NCI-H69 (cell line): ENCODE data around the gene VIPR1.
A peak's percentile ranks its signal among the peaks of the same experiment; 100 is the strongest.

Experiments used
- DNase-seq: peaks from one replicate; lab custom pipeline; 2025; lab: John Stamatoyannopoulos, UW

VIPR1 gene

GRCh38 chr3:42493126-42493797 is 9.2 kb upstream of the VIPR1 start:
- DNase-seq, result no peak

GRCh38 chr3:42493798-42494151 is 8.7 kb upstream of the VIPR1 start:
- no peak for DNase-seq

GRCh38 chr3:42495393-42495792 is 7.0 kb upstream of the VIPR1 start:
- DNase-seq, result no peak

DNA sequence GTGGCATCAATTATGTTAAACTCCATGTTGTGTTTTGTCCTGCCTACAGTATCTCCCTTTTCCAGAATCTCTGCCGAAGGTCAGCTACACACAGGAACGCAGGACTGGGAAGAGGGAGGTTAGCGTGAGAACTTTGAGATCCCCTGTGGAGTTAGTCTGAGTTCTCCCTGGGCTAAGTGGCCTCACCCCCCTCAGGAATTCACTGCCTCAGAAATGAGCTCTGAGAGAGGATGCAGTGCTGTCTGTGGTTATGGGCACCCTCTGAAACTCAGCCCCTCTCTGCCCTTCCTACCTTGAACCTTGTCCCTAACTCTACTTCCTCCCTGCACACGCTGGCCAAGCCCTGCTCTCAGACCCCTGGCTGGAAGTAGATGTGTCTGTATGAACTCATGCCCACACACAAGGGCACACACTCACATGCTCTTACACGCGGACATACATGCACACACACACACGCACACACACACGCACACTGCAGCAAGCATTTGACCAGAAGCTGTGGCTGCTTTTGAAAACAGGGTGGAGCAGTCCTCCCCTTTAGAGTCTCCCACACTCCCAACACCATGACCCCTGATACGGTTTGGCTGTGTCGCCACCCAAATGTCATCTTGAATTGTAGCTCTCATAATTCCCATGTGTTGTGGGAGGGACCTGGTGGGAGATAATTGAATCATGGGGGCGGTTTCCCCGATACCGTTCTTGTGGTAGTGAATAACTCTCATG is 5.3 kb upstream of the VIPR1 start:
- peak; percentile 21 for DNase-seq

- DNase-seq, result no peak
Measured at GRCh38 chr3:42498034-42498433, 4.4 kb upstream of the VIPR1 start.

- DNase-seq, result peak; percentile 2
Measured at GRCh38 chr3:42498791-42499477, 3.5 kb upstream of the VIPR1 start.

DNA sequence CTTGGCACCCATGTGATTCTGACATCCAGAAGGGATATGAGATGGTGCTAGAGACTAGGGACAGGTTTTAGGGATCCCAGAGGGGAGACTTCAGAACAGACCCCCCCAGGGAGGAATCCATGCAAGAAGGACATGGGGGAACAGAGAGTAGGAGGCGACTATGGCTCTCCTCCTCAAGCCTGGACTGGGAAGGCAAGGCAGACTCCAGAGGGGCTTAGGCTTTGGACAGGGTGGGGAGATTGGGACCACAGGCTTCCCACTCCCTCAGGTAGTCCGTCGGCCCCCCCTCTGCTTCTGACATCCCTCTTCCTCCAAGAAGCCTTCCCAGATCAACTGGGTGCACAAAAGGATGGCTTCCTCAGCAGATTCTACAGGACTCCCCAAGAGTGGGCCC is 3.0 kb upstream of the VIPR1 start:
- DNase-seq, result no peak

- no peak for DNase-seq
Measured at GRCh38 chr3:42500091-42500490, 2.4 kb upstream of the VIPR1 start.

- no peak for DNase-seq
Measured at GRCh38 chr3:42500909-42501308, 1.5 kb upstream of the VIPR1 start.

- DNase-seq, result peak; percentile 70
Measured at GRCh38 chr3:42501321-42501680, 1.1 kb upstream of the VIPR1 start.

DNA sequence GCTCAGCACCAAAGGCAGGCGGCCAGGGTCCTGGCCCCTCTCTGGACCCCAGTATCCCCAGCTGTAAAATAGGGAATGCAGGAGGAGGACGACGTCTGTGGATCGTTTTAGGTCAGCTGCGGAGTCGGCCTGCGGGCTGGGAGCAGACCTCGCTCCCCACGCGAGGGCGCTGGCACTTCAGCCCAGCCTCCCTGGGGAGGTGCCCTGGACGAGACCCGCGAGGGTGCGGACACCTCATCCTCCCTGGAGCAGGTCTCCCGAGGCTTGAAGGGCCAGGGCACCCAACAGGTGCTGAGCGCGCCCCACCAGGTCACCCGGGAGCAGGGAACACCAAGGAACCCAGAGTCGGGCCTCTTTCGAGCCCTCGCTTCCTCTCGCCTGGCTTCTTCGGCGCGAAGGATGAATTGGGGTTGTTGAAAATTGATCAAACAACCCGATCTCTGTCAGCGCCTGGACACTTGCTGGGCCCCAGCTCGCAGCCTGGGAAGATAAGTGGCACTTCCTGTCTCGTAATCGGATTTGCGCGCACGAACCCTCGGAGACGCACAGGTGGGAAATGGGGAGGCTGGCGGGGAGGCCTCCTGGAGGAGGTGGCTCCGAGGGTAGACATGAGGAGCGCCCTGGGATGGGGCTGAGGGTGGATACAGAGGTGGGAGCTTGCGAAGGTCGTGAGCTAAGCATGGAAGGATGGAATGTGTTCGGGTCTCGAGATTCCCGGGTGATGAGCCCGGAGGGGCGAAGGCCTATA is 588 bp upstream of the VIPR1 start:
- DNase-seq, result peak; percentile 84

- no peak for DNase-seq
Measured at GRCh38 chr3:42503251-42503924, 945 bp downstream of the VIPR1 start.

DNA sequence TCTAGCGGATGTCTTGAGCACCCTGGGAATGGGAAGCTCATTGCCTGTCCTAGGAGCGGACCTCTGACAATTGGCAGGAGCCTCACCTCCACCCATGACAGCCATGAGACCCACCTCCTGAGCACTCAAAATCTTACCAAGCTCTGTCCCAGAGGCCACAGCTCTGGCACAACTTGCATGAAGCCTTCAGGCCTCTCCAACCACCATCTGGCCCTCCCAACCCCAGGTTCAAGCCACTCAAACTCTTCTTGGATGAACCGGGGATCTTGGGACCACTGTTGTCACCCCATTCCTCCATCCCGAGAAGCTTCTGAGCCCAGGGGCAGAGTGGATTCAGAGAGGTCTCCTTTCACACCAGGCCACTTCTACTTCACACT is 1.5 kb downstream of the VIPR1 start:
- DNase-seq, result no peak

- no peak for DNase-seq
Measured at GRCh38 chr3:42504334-42505127, 2.1 kb downstream of the VIPR1 start.

- no peak for DNase-seq
Measured at GRCh38 chr3:42505128-42505848, 2.8 kb downstream of the VIPR1 start.

DNA sequence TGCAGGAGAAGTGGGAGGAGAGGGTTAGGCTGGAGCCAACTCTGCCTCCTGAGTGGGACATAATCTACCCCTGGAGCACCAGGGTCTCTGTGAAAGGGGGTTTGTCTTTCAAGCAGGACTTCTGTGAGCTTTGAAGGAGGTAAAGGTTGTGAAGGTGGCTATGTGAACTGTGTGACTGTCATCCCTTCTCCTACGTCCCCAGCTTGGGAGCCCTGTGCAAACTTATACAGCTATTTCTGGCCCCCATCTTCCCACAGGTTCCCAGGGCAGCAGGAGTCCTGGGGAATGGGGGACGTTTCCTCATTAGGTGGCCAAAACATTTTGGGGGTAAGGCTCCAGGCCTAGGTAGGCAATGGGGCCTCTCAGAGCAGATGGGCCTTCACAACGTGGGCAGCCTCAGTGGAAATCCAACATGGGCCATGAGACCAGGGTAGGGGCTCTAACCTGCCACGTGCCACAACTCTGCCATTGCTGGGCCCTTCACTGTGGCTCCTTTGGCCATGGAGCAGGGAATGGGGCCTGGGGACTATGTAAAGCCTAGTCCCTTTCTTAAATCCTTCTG is 3.5 kb downstream of the VIPR1 start:
- DNase-seq, result no peak

GRCh38 chr3:42507252-42507651 is 4.8 kb downstream of the VIPR1 start:
- DNase-seq, result peak; percentile 21

- no peak for DNase-seq
Measured at GRCh38 chr3:42507761-42508335, 5.4 kb downstream of the VIPR1 start.

- DNase-seq, result no peak
Measured at GRCh38 chr3:42508562-42508961, 6.1 kb downstream of the VIPR1 start.

- DNase-seq, result no peak
Measured at GRCh38 chr3:42509111-42509510, 6.7 kb downstream of the VIPR1 start.
